Cardiac fibroblast (primary cell): ENCODE data around the gene SEMA4C.

Source experiments
- DNase-seq, 2 donors: peaks; one replicate each; pipeline versions ENCODE4 v3.0.0 to v3.0.0-alpha.2; 2010; ENCODE audit warnings: low read depth in 2 of 2
- H3K4me3 ChIP-seq, 2 donors: replicated peaks in 1 of 2; 1 replicate in 1 of 2; 2 replicates in 1 of 2; pipeline ENCODE4 v1.5.1; 2011; ENCODE audit warnings: low read depth in 2 of 2, low read length in 2 of 2, mild to moderate bottlenecking in 2 of 2, moderate library complexity in 1 of 2
- CTCF ChIP-seq: IDR thresholded peaks from one replicate; pipeline ENCODE4 v1.5.1; 2011; ENCODE audit warnings: low read depth, mild to moderate bottlenecking, low read length, inconsistent platforms

SEMA4C gene

GRCh38 chr2:96832408-96832753, 37.5 kb downstream of the SEMA4C start:
- H3K4me3 ChIP-seq, result no peak overlapping the region
- no peak for DNase-seq

GRCh38 chr2:96831679-96832078, 38.2 kb downstream of the SEMA4C start:
- no peak for DNase-seq
- no peak overlapping the region for H3K4me3 ChIP-seq
- no peak for TF ChIP-seq CTCF

More at GRCh38 chr2:96832408-96832753, 37.5 kb downstream of the SEMA4C start:
- TF ChIP-seq CTCF, result no peak

DNA sequence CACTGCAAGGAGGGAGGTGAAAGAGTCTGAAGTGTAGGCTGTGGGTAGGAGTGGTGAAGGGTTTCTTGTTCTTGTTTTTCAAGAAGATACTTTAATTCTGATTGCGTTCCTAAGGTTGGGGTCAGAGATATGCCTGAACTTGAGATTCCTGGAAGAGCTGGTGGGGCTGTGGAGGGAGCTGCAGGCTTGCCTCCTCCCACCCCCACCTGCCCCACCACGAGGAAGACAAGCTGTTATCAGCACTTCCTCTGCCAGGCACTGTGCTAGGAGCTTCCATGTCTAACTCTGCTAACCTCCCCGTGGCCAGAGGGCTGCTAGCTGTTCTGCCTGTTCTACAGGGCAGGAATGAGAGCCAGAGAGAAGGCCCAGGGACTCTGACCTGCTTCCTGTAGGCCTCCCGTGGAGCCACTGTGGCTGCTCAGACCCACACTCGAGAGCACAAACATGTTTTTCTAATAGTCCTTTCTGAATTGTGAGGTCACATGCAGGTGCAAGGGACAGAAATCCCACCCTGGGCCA, 39.8 kb downstream of the SEMA4C start:
- TF ChIP-seq CTCF, result no peak
- H3K4me3 ChIP-seq, result no peak overlapping the region
- DNase-seq, result no peak

DNA sequence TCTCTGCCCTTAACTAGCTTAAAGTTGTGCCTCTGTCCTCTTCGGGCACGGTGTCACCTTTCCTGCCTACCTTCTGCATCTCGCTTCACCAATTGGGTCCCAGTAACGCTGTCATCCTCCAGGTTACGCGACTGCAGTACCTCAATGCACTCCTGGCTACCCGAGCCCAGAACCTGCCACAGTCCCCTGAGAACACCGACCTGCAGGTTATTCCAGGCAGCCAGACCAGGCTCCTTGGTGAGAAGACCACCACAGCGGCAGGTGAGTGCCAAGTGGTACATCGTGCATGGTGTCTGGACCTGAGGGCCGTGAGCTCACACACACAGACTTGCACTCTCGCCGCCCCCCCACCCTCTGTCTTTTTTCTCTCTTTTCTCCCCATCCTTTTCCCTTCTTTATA, 41.0 kb downstream of the SEMA4C start:
- TF ChIP-seq CTCF, result no peak
- no peak overlapping the region for H3K4me3 ChIP-seq
- DNase-seq, result no peak

GRCh38 chr2:96828436-96828835, 41.4 kb downstream of the SEMA4C start:
- no peak for DNase-seq
- TF ChIP-seq CTCF, result no peak
- H3K4me3 ChIP-seq, result no peak overlapping the region

GRCh38 chr2:96826546-96827278, 43.2 kb downstream of the SEMA4C start:
- DNase-seq, result no peak
- H3K4me3 ChIP-seq, result no peak overlapping the region
- TF ChIP-seq CTCF, result no peak

DNA sequence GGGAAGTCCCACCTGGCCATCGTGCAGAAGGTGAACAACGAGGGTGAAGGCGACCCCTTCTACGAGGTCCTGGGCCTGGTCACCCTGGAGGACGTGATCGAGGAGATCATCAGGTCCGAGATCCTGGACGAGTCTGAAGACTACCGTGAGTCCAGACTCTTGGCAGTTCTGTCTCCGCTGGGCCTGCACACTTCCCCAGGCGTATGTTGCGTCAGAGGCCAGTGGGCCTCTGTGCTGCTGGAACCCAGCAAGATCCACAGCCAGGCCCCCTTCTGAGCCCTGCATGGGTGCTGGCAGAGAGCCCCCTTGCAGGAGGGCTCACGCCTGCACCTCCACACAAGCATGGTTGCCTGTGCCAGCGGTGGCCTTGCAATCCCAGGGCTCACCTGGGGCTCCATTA, 44.8 kb downstream of the SEMA4C start:
- no peak for TF ChIP-seq CTCF
- no peak overlapping the region for H3K4me3 ChIP-seq
- DNase-seq, result no peak
